Central memory CD8-positive, alpha-beta T cell (primary cell): ENCODE data around the gene SRPK1.

Experiments
- ATAC-seq: fragments of 150-1000 bp; cut with Tn5 transposase; replicated peaks from 2 replicates; pipeline ENCODE4 v1.10.0; 2022; ENCODE audit warnings: mild to moderate bottlenecking, moderate FRiP score, moderate number of reproducible peaks; ENCODE audit not compliant: poor library complexity, severe bottlenecking; ENCODE audit errors: extremely low read depth
- DNase-seq, 2 donors: peaks; one replicate each; pipeline ENCODE4 v3.0.0; 2021; ENCODE audit warnings: low spot score in 2 of 2
- H3K27ac Mint-ChIP-seq: one replicate; pipeline ENCODE4 v1.8.0; 2022; ENCODE audit warnings: low read depth, mild to moderate bottlenecking, moderate library complexity, mixed read lengths
- H3K27me3 Mint-ChIP-seq: one replicate; pipeline ENCODE4 v1.8.0; 2022; ENCODE audit warnings: mixed read lengths
- H3K36me3 Mint-ChIP-seq: one replicate; pipeline ENCODE4 v1.8.0; 2022; ENCODE audit warnings: mild to moderate bottlenecking, moderate library complexity, mixed read lengths; ENCODE audit not compliant: insufficient read depth
- H3K4me1 Mint-ChIP-seq: one replicate; pipeline ENCODE4 v1.8.0; 2022; ENCODE audit warnings: mixed read lengths
- H3K4me3 Mint-ChIP-seq: one replicate; pipeline ENCODE4 v1.8.0; 2022; ENCODE audit warnings: mild to moderate bottlenecking, moderate library complexity, mixed read lengths
- H3K9me3 Mint-ChIP-seq: one replicate; pipeline ENCODE4 v1.8.0; 2022; ENCODE audit warnings: mixed read lengths

SRPK1 gene

DNA sequence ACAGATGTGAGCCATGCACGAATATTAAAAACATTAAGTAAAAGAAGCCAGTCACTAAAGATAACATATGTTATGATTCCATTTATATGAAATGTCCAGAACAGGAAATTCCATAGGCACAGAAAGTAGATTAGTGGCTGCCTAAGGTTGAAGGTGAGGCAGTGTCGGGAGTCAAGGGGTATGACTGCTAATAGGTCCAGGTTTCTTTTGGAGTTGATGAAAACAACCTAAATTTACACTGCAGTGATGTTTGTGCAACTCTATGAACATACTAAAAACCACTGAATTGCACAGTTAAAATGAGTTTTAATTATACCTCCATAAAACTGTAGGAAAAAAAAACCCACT is 14.4 kb downstream of the SRPK1 start:
- Mint-ChIP-seq H3K27me3 (no peaks in the 10 kb centered on the region), H3K9me3 (peaks cover 8% of the 10 kb centered on the region), H3K27ac (no peak overlapping the region), H3K4me1 (peaks cover 24% of the 10 kb centered on the region), H3K36me3 (peaks cover 15% of the 10 kb centered on the region), H3K4me3 (no peak overlapping the region)
- no peak for DNase-seq
- ATAC-seq, result no peak

DNA sequence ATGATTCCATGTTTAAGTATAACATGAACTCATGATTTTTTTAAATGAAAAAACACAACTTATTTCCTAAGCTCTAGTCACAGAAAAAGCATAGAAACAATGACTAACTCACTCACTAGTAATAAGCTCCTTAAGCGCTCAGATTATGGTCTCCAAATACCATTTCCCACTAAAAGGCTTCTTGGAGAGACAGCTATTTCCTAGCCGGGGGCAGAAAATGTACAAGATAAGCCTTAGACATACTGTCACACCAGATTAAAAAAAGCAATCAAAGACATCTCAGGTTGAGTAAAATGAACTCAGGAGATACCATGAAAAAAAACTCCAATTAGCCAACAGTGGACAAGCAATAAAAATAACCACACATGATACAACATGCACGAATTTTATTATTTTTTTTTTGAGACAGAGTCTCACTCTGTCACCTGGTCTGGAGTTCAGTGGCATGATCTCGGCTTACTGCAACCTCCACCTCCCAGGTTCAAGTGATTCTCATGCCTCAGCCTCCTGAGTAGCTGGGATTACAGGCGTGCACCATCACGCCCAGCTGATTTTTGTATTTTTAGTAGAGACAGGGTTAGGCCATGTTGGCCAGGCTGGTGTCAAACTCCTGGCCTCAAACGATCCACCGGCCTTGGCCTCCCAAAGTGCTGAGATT is 14.9 kb downstream of the SRPK1 start:
- Mint-ChIP-seq H3K4me3 (no peak overlapping the region), H3K4me1 (peaks cover 24% of the 10 kb centered on the region), H3K36me3 (peaks cover 15% of the 10 kb centered on the region), H3K9me3 (peaks cover 8% of the 10 kb centered on the region), H3K27ac (no peak overlapping the region), H3K27me3 (no peaks in the 10 kb centered on the region)
- ATAC-seq (no peak), DNase-seq (no peak)

DNA sequence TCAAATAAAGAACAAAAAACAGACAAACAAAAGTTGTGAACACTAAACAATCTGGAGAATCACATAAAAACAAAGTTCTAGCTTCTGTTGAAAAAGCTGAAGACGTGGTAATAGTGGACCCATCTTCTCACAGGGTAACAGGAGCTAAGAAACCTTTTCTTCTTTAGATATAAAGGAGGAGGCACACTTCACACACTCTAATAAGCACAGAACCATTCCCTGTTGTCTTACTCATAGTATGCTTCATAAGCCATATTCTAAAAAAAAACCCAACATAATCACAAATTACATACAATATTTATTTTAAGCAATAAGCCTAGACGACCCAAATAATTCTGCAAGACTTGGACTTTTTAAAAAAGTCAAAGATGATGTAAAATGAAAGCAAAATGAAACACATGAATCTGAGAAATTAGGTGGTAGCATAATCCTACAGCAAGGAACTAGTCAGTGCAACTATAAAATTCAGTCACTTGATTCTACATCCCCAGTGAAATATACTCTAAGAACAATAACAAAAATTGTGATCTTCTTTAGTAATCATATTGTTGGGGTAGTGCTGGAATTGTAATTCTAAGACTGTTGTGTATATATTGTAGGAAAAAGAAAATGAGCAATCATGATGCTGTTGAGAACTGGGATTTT is 15.6 kb downstream of the SRPK1 start:
- no peaks in the 10 kb centered on the region for H3K27me3 Mint-ChIP-seq
- H3K4me1 Mint-ChIP-seq, result peaks cover 30% of the 10 kb centered on the region
- H3K27ac Mint-ChIP-seq, result peak overlapping the region; percentile 32
- H3K9me3 Mint-ChIP-seq, result peaks cover 8% of the 10 kb centered on the region
- DNase-seq (no peak), ATAC-seq (no peak)
- H3K36me3 Mint-ChIP-seq, result peaks cover 13% of the 10 kb centered on the region
- no peak overlapping the region for H3K4me3 Mint-ChIP-seq

DNA sequence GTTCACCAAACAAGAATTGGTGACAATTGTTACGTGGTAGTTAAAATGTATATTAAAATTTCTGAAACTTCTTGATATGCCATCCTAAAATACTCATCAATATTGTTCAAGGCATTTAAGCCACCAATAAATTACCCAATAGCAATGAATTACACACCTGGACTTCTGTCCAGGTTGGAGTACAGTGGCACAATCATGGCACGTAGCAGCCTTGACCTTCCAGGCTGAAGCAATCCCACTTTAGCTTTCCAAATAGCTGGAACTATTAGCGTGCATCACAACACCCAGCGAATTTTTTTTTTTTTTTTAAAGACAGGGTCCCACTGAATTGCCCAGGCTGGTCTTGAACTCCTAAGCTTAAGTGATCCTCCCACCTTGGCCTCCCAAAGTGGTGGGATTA is 17.2 kb downstream of the SRPK1 start:
- Mint-ChIP-seq H3K36me3 (peaks cover 10% of the 10 kb centered on the region), H3K9me3 (no peaks in the 10 kb centered on the region), H3K4me1 (peaks cover 37% of the 10 kb centered on the region), H3K4me3 (no peak overlapping the region), H3K27me3 (no peaks in the 10 kb centered on the region), H3K27ac (no peak overlapping the region)
- DNase-seq (no peak), ATAC-seq (no peak)

DNA sequence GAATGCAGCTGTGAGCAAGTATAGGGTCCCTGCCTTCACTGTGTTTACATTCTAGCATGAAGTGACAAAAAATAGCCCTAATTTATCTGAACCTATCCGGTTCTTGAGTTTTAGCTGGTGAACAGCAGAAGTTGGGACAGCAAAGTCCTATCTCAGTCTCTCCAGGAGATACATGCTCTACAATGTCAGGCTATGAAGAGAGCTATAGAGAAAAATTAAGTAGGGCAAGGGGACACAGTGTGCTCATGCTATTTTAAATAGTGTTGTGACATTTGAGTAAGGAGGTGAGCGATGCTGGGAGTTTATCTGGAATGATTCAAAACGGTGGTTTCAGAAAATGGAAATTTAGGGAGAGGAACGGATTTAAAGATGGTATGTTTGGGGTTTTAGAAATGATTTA is 20.4 kb downstream of the SRPK1 start:
- ATAC-seq, result no peak
- Mint-ChIP-seq H3K9me3 (no peaks in the 10 kb centered on the region), H3K36me3 (peaks cover 9% of the 10 kb centered on the region), H3K4me1 (peaks cover 30% of the 10 kb centered on the region), H3K4me3 (no peak overlapping the region), H3K27me3 (no peaks in the 10 kb centered on the region), H3K27ac (no peak overlapping the region)
- DNase-seq, result no peak

DNA sequence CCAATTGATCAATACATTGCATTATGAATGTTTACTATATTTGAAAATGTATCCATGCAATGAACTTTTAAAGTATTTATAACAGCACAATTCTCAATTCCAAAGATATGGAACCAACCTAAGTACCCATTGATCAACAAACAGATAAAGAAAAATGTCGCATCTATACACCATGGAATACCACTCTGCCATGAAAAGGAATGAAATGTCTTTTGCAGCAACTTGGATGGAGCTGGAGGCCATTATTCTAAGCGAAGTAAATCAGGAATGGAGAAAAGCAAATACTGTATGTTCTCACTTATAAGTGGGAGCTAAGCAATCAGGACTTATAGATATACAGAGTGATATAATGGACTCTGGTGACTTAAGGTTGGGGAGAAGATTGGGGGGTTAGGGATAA is 22.9 kb downstream of the SRPK1 start:
- Mint-ChIP-seq H3K27me3 (no peaks in the 10 kb centered on the region), H3K27ac (no peak overlapping the region), H3K4me3 (no peak overlapping the region), H3K4me1 (peaks cover 42% of the 10 kb centered on the region), H3K36me3 (peaks cover 4% of the 10 kb centered on the region), H3K9me3 (no peaks in the 10 kb centered on the region)
- ATAC-seq, result no peak
- DNase-seq, result no peak

DNA sequence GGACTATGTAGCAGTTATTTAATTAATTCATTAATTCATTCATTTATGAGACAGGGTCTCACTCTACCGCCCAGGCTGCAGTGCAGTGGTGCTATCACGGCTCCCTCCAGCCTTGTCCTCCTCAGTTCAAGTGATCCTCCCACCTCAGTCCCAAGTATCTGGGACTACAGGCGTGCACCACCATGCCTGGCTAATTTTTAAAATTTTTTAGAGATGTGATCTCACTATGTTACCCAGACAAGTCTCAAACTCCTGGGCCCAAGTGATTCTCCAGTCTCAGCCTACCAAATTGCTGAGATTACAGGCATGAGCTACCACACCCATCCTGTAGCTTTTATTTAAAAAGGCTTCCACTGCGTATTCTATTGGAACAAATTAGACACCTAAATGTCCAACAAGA is 23.4 kb downstream of the SRPK1 start:
- Mint-ChIP-seq H3K4me3 (no peak overlapping the region), H3K9me3 (no peaks in the 10 kb centered on the region), H3K27me3 (no peaks in the 10 kb centered on the region), H3K4me1 (peaks cover 46% of the 10 kb centered on the region), H3K36me3 (peaks cover 4% of the 10 kb centered on the region), H3K27ac (no peak overlapping the region)
- ATAC-seq (no peak), DNase-seq (no peak)

DNA sequence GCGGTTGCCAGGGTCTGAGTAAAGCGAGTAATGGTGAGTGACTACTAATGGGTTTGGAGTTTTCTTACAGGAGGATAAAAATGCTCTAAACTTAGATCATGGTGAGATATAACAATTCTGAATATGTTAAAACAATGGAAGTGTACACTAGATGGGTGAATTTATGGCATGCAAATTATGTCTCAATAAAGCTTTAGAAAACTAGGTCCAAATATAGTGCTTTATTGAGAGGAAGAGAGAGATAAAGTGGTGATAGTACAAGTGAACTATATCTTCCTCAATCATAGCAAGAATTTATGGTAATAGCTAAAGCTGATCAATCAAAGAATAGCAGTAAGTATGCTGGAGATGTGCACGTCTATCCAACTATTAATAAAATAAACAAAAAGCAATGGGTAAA is 23.9 kb downstream of the SRPK1 start:
- Mint-ChIP-seq H3K4me1 (peaks cover 46% of the 10 kb centered on the region), H3K9me3 (no peaks in the 10 kb centered on the region), H3K27me3 (no peaks in the 10 kb centered on the region), H3K36me3 (peaks cover 4% of the 10 kb centered on the region), H3K4me3 (no peak overlapping the region), H3K27ac (no peak overlapping the region)
- ATAC-seq (no peak), DNase-seq (no peak)

DNA sequence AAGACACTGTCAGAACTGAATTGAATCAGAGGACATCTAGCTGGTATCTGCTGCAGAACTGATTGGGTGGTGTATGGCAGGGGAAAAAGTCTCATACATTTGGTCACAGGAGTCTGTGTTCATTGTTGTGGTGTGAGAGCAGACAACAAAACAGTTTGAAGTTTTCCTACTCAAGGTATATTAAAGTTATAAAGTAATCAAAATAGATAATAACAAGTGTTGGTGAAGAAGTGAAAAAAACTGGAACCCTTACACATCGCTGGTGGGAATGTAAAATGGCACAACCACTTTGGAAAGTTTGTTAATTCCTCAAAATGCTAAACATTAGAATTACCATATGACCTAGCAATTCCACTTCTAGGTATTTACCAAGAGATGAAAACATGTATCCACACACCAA is 24.7 kb downstream of the SRPK1 start:
- Mint-ChIP-seq H3K27me3 (no peaks in the 10 kb centered on the region), H3K36me3 (peaks cover 4% of the 10 kb centered on the region), H3K27ac (no peak overlapping the region), H3K4me1 (peaks cover 46% of the 10 kb centered on the region), H3K4me3 (no peak overlapping the region), H3K9me3 (no peaks in the 10 kb centered on the region)
- no peak for DNase-seq
- ATAC-seq, result no peak

DNA sequence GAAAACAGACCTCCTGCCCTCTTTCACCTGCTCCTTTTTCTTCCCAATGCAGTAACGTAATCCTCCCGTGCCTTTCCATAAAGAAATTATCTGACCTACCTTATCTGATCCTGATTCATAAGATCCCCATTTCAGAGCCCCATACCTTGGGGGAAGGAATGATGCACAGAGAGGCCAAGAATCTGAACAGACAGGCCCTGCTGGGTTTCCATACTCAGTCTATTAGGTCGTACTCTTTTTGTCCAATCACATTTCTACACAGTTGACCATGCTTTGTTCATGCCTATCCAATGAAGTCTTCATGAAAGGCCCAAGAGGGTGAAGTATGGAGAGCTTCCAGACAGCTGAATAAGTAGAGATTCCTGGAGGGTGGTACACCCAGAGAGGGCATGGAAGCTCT is 25.3 kb downstream of the SRPK1 start:
- DNase-seq, result no peak
- no peak overlapping the region for H3K27ac Mint-ChIP-seq

DNA sequence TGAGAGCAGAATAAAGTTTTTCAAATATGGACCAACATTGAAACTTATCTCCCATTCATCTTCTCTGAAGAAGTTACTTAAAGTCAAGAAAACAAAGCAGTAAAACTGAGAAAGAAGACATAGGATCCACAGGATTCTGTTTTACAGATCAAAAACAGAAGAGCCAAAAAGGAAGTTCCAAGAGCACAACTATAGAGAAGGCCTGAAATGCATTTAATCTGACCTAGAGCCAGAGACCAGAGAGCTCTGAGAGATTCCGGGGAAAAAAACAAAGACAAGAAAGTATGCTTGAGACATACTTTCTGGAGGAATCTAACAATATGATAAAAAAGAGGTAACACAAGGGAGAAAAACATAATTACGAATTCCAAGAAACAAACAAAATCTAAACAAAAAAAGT is 26.1 kb downstream of the SRPK1 start:
- DNase-seq, result no peak
- no peak overlapping the region for H3K4me3 Mint-ChIP-seq
- no peaks in the 10 kb centered on the region for H3K27me3 Mint-ChIP-seq
- H3K9me3 Mint-ChIP-seq, result no peaks in the 10 kb centered on the region
- no peak for ATAC-seq
- peak overlapping the region; percentile 4 for H3K27ac Mint-ChIP-seq
- peaks cover 40% of the 10 kb centered on the region for H3K4me1 Mint-ChIP-seq
- peaks cover 13% of the 10 kb centered on the region for H3K36me3 Mint-ChIP-seq

More for the DNA sequence above, 25.3 kb downstream of the SRPK1 start:
- Mint-ChIP-seq H3K4me3 (no peak overlapping the region), H3K4me1 (peaks cover 43% of the 10 kb centered on the region), H3K27me3 (no peaks in the 10 kb centered on the region), H3K9me3 (no peaks in the 10 kb centered on the region), H3K36me3 (peaks cover 7% of the 10 kb centered on the region)
- no peak for ATAC-seq

DNA sequence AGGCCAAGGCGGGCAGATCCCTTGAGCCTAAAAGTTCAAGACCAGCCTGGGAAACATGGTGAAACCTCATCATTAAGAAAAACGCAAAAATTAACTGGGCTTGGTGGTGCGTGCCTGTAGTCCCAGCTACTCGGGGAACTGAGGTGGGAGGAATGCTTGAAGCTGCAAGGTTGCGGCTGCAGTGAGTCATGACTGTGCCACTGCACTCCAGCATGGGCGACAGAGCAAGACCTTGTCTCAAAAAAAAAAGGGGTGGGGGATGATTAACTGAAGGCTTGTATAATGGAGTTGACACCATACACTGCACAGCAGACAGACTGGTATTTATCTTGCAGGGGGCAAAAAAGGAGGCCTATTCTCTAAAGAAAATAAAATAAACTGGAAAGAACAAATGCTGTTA is 27.7 kb downstream of the SRPK1 start:
- no peaks in the 10 kb centered on the region for H3K9me3 Mint-ChIP-seq
- H3K27me3 Mint-ChIP-seq, result no peaks in the 10 kb centered on the region
- H3K27ac Mint-ChIP-seq, result no peak overlapping the region
- DNase-seq, result no peak
- H3K36me3 Mint-ChIP-seq, result peaks cover 19% of the 10 kb centered on the region
- H3K4me1 Mint-ChIP-seq, result peaks cover 33% of the 10 kb centered on the region
- no peak overlapping the region for H3K4me3 Mint-ChIP-seq
- no peak for ATAC-seq

DNA sequence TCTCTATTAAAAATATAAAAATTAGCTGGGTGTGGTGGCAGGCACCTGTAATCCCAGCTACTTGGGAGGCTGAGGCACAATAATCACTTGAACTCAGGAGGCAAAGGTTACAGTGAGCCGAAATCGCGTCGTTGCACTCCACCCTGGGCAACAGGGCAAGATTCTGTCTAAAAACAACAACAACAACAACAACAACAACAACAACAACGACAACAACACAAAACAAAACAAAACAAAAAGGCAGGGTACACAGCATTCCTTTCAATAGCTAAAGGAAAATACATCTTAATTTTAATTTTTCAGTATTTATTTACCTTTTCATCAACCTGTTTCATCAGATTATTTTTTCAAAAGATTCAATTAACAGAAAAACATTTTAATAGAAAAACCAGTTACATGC is 28.4 kb downstream of the SRPK1 start:
- Mint-ChIP-seq H3K9me3 (no peaks in the 10 kb centered on the region), H3K36me3 (peaks cover 23% of the 10 kb centered on the region), H3K27me3 (no peaks in the 10 kb centered on the region)

More for the DNA sequence above, 28.4 kb downstream of the SRPK1 start:
- Mint-ChIP-seq H3K27ac (no peak overlapping the region), H3K4me3 (no peak overlapping the region), H3K4me1 (peaks cover 33% of the 10 kb centered on the region)
- ATAC-seq, result no peak
- no peak for DNase-seq
